Measurements from ENCODE around the gene ZNF586.
"Not testable (repeated sequence)": the region's sequence is repeated elsewhere in the genome, so short reads cannot be mapped to it uniquely, and the experiment has no call there.

ZNF586 gene

GRCh38 chr19:57769345-57770131 is at the start of gene ZNF586:
Gene ZNF586 (plus strand): TSS chr19:57769676. CDS start chr19:57769843, 167 bp downstream.
- peak; percentile 72 to 77 for DNase-seq (ENCODE audit: low read depth in 2 of 2)

- no peak for DNase-seq (ENCODE audit: low read depth in 2 of 2)
Observed at GRCh38 chr19:57719901-57720519, 49.5 kb upstream of the ZNF586 start.

GRCh38 chr19:57720878-57721277 is 48.6 kb upstream of the ZNF586 start:
- DNase-seq (ENCODE audit: low read depth in 2 of 2), result no peak

- DNase-seq (ENCODE audit: low read depth in 2 of 2), result not testable (repeated sequence)
Observed at GRCh38 chr19:57738320-57738719, 31.2 kb upstream of the ZNF586 start.

- not testable (repeated sequence) for DNase-seq (ENCODE audit: low read depth in 2 of 2)
Observed at GRCh38 chr19:57738770-57739169, 30.7 kb upstream of the ZNF586 start.

GRCh38 chr19:57746580-57747471 is 22.6 kb upstream of the ZNF586 start, which contains the start of gene ZNF776:
Gene ZNF776 (plus strand): TSS chr19:57746815. CDS start chr19:57747059, 244 bp downstream.
- peak; percentile 81 to 83 for DNase-seq (ENCODE audit: low read depth in 2 of 2)

- no peak for DNase-seq (ENCODE audit: low read depth in 2 of 2)
Observed at GRCh38 chr19:57747472-57747807, 22.0 kb upstream of the ZNF586 start.

GRCh38 chr19:57748029-57748428 is 21.4 kb upstream of the ZNF586 start:
- DNase-seq (ENCODE audit: low read depth in 2 of 2), result no peak

GRCh38 chr19:57754091-57754673 is 15.3 kb upstream of the ZNF586 start:
- no peak for DNase-seq (ENCODE audit: low read depth in 2 of 2)

- no peak for DNase-seq (ENCODE audit: low read depth in 2 of 2)
Observed at GRCh38 chr19:57755031-57755430, 14.4 kb upstream of the ZNF586 start.

GRCh38 chr19:57757941-57758340 is 11.5 kb upstream of the ZNF586 start:
- no peak for DNase-seq (ENCODE audit: low read depth in 2 of 2)

- no peak for DNase-seq (ENCODE audit: low read depth in 2 of 2)
Observed at GRCh38 chr19:57759096-57759495, 10.4 kb upstream of the ZNF586 start.

GRCh38 chr19:57771417-57771816 is 1.9 kb downstream of the ZNF586 start:
- no peak for DNase-seq (ENCODE audit: low read depth in 2 of 2)

GRCh38 chr19:57773488-57773887 is 4.0 kb downstream of the ZNF586 start:
- DNase-seq (ENCODE audit: low read depth in 2 of 2), result no peak

- no peak for DNase-seq (ENCODE audit: low read depth in 2 of 2)
Observed at GRCh38 chr19:57776764-57777296, 7.4 kb downstream of the ZNF586 start.

- DNase-seq (ENCODE audit: low read depth in 2 of 2), result no peak
Observed at GRCh38 chr19:57778336-57778735, 8.9 kb downstream of the ZNF586 start.

- no peak for DNase-seq (ENCODE audit: low read depth in 2 of 2)
Observed at GRCh38 chr19:57779220-57779845, 9.9 kb downstream of the ZNF586 start.

GRCh38 chr19:57786286-57786685 is 16.8 kb downstream of the ZNF586 start:
- no peak for DNase-seq (ENCODE audit: low read depth in 2 of 2)

- no peak for DNase-seq (ENCODE audit: low read depth in 2 of 2)
Observed at GRCh38 chr19:57786906-57787305, 17.4 kb downstream of the ZNF586 start.

GRCh38 chr19:57788114-57788692 is 18.7 kb downstream of the ZNF586 start:
- no peak for DNase-seq (ENCODE audit: low read depth in 2 of 2)

- DNase-seq (ENCODE audit: low read depth in 2 of 2), result no peak
Observed at GRCh38 chr19:57789288-57789687, 19.8 kb downstream of the ZNF586 start.
